ENCODE measurements around the gene C4BPA.

C4BPA gene

GRCh38 chr1:207077470-207078377 is 26.3 kb upstream of the C4BPA start:
- peak; percentile 74 for DNase-seq (ENCODE audit: low spot score)

- no peak for DNase-seq (ENCODE audit: low spot score)
These were observed 25.4 kb upstream of the C4BPA start for GRCh38 chr1:207078578-207079132.

GRCh38 chr1:207079706-207080241 is 24.3 kb upstream of the C4BPA start:
- DNase-seq (ENCODE audit: low spot score), result peak; percentile 21

GRCh38 chr1:207081088-207081487 is 22.9 kb upstream of the C4BPA start:
- DNase-seq (ENCODE audit: low spot score), result no peak

GRCh38 chr1:207081806-207082205 is 22.2 kb upstream of the C4BPA start:
- DNase-seq (ENCODE audit: low spot score), result no peak

- no peak for DNase-seq (ENCODE audit: low spot score)
These were observed 19.8 kb upstream of the C4BPA start for GRCh38 chr1:207084232-207084631.

- peak; percentile 77 for DNase-seq (ENCODE audit: low spot score)
These were observed 19.3 kb upstream of the C4BPA start for GRCh38 chr1:207084701-207085180.

- DNase-seq (ENCODE audit: low spot score), result no peak
These were observed 18.1 kb upstream of the C4BPA start for GRCh38 chr1:207085887-207086286.

GRCh38 chr1:207088161-207088560 is 15.9 kb upstream of the C4BPA start:
- DNase-seq (ENCODE audit: low spot score), result peak; percentile 71

GRCh38 chr1:207088701-207089626 is 15.1 kb upstream of the C4BPA start, which contains the start of gene C4BPB:
Gene C4BPB (plus strand): TSS chr1:207088860. CDS start chr1:207089532, 672 bp downstream.
- peak; percentile 89 for DNase-seq (ENCODE audit: low spot score)

GRCh38 chr1:207089627-207090355 is 14.2 kb upstream of the C4BPA start:
- DNase-seq (ENCODE audit: low spot score), result no peak

GRCh38 chr1:207091200-207091908 is 12.7 kb upstream of the C4BPA start:
- DNase-seq (ENCODE audit: low spot score), result no peak

- no peak for DNase-seq (ENCODE audit: low spot score)
These were observed 10.1 kb upstream of the C4BPA start for GRCh38 chr1:207093944-207094343.

- DNase-seq (ENCODE audit: low spot score), result peak; percentile 73
These were observed 6.1 kb upstream of the C4BPA start for GRCh38 chr1:207097871-207098324.

- DNase-seq (ENCODE audit: low spot score), result no peak
These were observed 2.3 kb upstream of the C4BPA start for GRCh38 chr1:207101720-207102119.

- no peak for DNase-seq (ENCODE audit: low spot score)
These were observed 1.9 kb upstream of the C4BPA start for GRCh38 chr1:207102146-207102545.

- DNase-seq (ENCODE audit: low spot score), result no peak
These were observed 1.4 kb upstream of the C4BPA start for GRCh38 chr1:207102659-207103058.

GRCh38 chr1:207109004-207109403 is 5.0 kb downstream of the C4BPA start:
- no peak for DNase-seq (ENCODE audit: low spot score)

GRCh38 chr1:207112616-207113296 is 8.7 kb downstream of the C4BPA start:
- no peak for DNase-seq (ENCODE audit: low spot score)

- no peak for DNase-seq (ENCODE audit: low spot score)
These were observed 11.2 kb downstream of the C4BPA start for GRCh38 chr1:207115269-207115668.
